Astrocyte (in vitro differentiated cells and primary cell): ENCODE measurements around the gene SMIM35. TPM values are rescaled to one million over a fixed set of nuclear protein-coding genes. Genes with fewer than 3 reads are reported as not detected.

Experiments used
- DNase-seq: peaks from one replicate; pipeline ENCODE4 v3.0.0-alpha.2; 2010; ENCODE audit warnings: low read depth
- FAIRE-seq: peaks from 2 replicates; lab custom pipeline; 2011; peaks lifted over from hg19 to GRCh38; lab: Jason Lieb, UNC
- H2AFZ ChIP-seq: 2 replicates; pipeline ENCODE4 v1.6.0; 2012; ENCODE audit warnings: low read depth, low read length, inconsistent platforms
- H3K27ac ChIP-seq: 2 replicates; pipeline ENCODE4 v1.5.1; 2011; ENCODE audit warnings: low read depth, low read length, inconsistent platforms
- H3K27me3 ChIP-seq: 2 replicates; pipeline ENCODE4 v1.6.0; 2011; ENCODE audit warnings: low read length, inconsistent platforms; ENCODE audit not compliant: insufficient read depth
- H3K36me3 ChIP-seq: 2 replicates; pipeline ENCODE4 v1.5.1; 2011; ENCODE audit warnings: low read length, inconsistent platforms; ENCODE audit not compliant: insufficient read depth
- H3K4me1 ChIP-seq: 2 replicates; pipeline ENCODE4 v1.5.1; 2011; ENCODE audit warnings: low read length, inconsistent platforms; ENCODE audit not compliant: insufficient read depth
- H3K4me2 ChIP-seq: 2 replicates; pipeline ENCODE4 v1.6.0; 2012; ENCODE audit warnings: low read length, inconsistent platforms
- H3K4me3 ChIP-seq: 2 replicates; pipeline ENCODE4 v1.5.1; 2011; ENCODE audit warnings: low read depth, mild to moderate bottlenecking, low read length, inconsistent platforms; ENCODE audit not compliant: insufficient read depth
- H3K79me2 ChIP-seq: 2 replicates; pipeline ENCODE4 v1.6.0; 2012; ENCODE audit warnings: mild to moderate bottlenecking, low read length, inconsistent platforms; ENCODE audit not compliant: insufficient read depth
- H3K9ac ChIP-seq: 2 replicates; pipeline ENCODE4 v1.6.0; 2012; ENCODE audit warnings: mild to moderate bottlenecking, low read length, inconsistent platforms
- H3K9me3 ChIP-seq: 2 replicates; pipeline ENCODE4 v1.5.1; 2012; ENCODE audit warnings: low read depth, mild to moderate bottlenecking, low read length, inconsistent platforms; ENCODE audit not compliant: insufficient read depth
- H4K20me1 ChIP-seq: 2 replicates; pipeline ENCODE4 v1.6.0; 2012; ENCODE audit warnings: low read length, inconsistent platforms; ENCODE audit not compliant: insufficient read depth
- H3K27ac Mint-ChIP-seq: one replicate; pipeline ENCODE4 v1.8.0; 2021; ENCODE audit warnings: mild to moderate bottlenecking, mixed read lengths; ENCODE audit not compliant: unreplicated experiment
- H3K27me3 Mint-ChIP-seq: one replicate; pipeline ENCODE4 v1.8.0; 2021; ENCODE audit warnings: low read depth, mixed read lengths; ENCODE audit not compliant: unreplicated experiment
- H3K36me3 Mint-ChIP-seq: one replicate; pipeline ENCODE4 v1.8.0; 2021; ENCODE audit warnings: low read depth, mixed read lengths; ENCODE audit not compliant: unreplicated experiment
- H3K4me1 Mint-ChIP-seq: one replicate; pipeline ENCODE4 v1.8.0; 2021; ENCODE audit warnings: low read depth, mixed read lengths; ENCODE audit not compliant: unreplicated experiment
- H3K4me3 Mint-ChIP-seq: one replicate; pipeline ENCODE4 v1.8.0; 2021; ENCODE audit warnings: mild to moderate bottlenecking, moderate library complexity, mixed read lengths; ENCODE audit not compliant: unreplicated experiment
- H3K9me3 Mint-ChIP-seq: one replicate; pipeline ENCODE4 v1.8.0; 2021; ENCODE audit warnings: mild to moderate bottlenecking, mixed read lengths; ENCODE audit not compliant: unreplicated experiment
- CTCF ChIP-seq: IDR thresholded peaks from 2 replicates; pipeline ENCODE4 v1.5.1; 2011; ENCODE audit warnings: low read depth, mild to moderate bottlenecking, inconsistent platforms, low read length, moderate library complexity; ENCODE audit not compliant: insufficient read depth
- EZH2 ChIP-seq: IDR thresholded peaks from 2 replicates; pipeline ENCODE4 v1.6.1; 2012; ENCODE audit warnings: mild to moderate bottlenecking, low read length, inconsistent platforms; ENCODE audit not compliant: insufficient read depth
- total RNA-seq: library from RNA; stranded (reverse); gene quantifications from 2 replicates; pipeline ENCODE4 v1.2.1, GENCODE V29; 2021

Gene SMIM35
- total RNA-seq, 1 donor from 2014 or later, result not detected

- no peak for TF ChIP-seq CTCF
- no peak for TF ChIP-seq EZH2
- Histone ChIP-seq H3K27me3 (no peaks in the 10 kb centered on the region), H4K20me1 (no peaks in the 10 kb centered on the region), H3K79me2 (no peaks in the 10 kb centered on the region), H3K9me3 (no peaks in the 10 kb centered on the region), H3K4me3 (no peak overlapping the region), H3K4me1 (peaks cover 2% of the 10 kb centered on the region), H3K4me2 (no peak overlapping the region), H3K36me3 (no peaks in the 10 kb centered on the region), H3K27ac (no peak overlapping the region), H2AFZ (no peak overlapping the region), H3K9ac (no peak overlapping the region)
- Mint-ChIP-seq H3K27ac (no peak overlapping the region), H3K9me3 (peaks cover 15% of the 10 kb centered on the region), H3K4me3 (no peak overlapping the region), H3K27me3 (peaks cover 21% of the 10 kb centered on the region), H3K4me1 (peaks cover 7% of the 10 kb centered on the region), H3K36me3 (no peaks in the 10 kb centered on the region)
- DNase-seq (no peak), FAIRE-seq (no peak)
Measured at GRCh38 chr11:118016104-118016503, 70.7 kb downstream of the SMIM35 start.

GRCh38 chr11:118015385-118015841, 71.3 kb downstream of the SMIM35 start:
- Mint-ChIP-seq H3K9me3 (peaks cover 15% of the 10 kb centered on the region), H3K36me3 (no peaks in the 10 kb centered on the region), H3K27me3 (peaks cover 22% of the 10 kb centered on the region), H3K27ac (no peak overlapping the region), H3K4me1 (peaks cover 7% of the 10 kb centered on the region), H3K4me3 (no peak overlapping the region)
- Histone ChIP-seq H3K79me2 (no peaks in the 10 kb centered on the region), H3K36me3 (no peaks in the 10 kb centered on the region), H3K4me1 (peaks cover 2% of the 10 kb centered on the region), H3K27ac (no peak overlapping the region), H3K9me3 (no peaks in the 10 kb centered on the region), H3K27me3 (no peaks in the 10 kb centered on the region), H2AFZ (no peak overlapping the region), H3K4me2 (no peak overlapping the region), H4K20me1 (no peaks in the 10 kb centered on the region), H3K4me3 (no peak overlapping the region), H3K9ac (no peak overlapping the region)
- FAIRE-seq, result no peak
- DNase-seq, result no peak
- TF ChIP-seq EZH2, result no peak
- no peak for TF ChIP-seq CTCF

- Histone ChIP-seq H3K9ac (no peak overlapping the region), H2AFZ (no peak overlapping the region), H3K36me3 (no peaks in the 10 kb centered on the region), H3K27ac (no peak overlapping the region), H3K4me2 (no peak overlapping the region), H3K79me2 (no peaks in the 10 kb centered on the region), H3K9me3 (no peaks in the 10 kb centered on the region), H3K4me1 (peaks cover 2% of the 10 kb centered on the region), H4K20me1 (no peaks in the 10 kb centered on the region), H3K4me3 (no peak overlapping the region), H3K27me3 (peaks cover 2% of the 10 kb centered on the region)
- DNase-seq (no peak), FAIRE-seq (no peak)
- Mint-ChIP-seq H3K4me3 (no peak overlapping the region), H3K9me3 (peaks cover 15% of the 10 kb centered on the region), H3K27ac (no peak overlapping the region), H3K27me3 (peaks cover 34% of the 10 kb centered on the region), H3K36me3 (no peaks in the 10 kb centered on the region), H3K4me1 (peaks cover 7% of the 10 kb centered on the region)
- no peak for TF ChIP-seq CTCF
- no peak for TF ChIP-seq EZH2
Measured at GRCh38 chr11:118014022-118014421, 72.7 kb downstream of the SMIM35 start.
